ENCODE results near the gene ADCY1.

GRCh38 chr7:45576249-45576929, 2.2 kb downstream of the ADCY1 start:
- TF ChIP-seq CTCF (IDR thresholded peaks at IDR 0.05) (no peak), POLR2A (IDR thresholded peaks at IDR 0.05) (no peak)

Data from uterus (tissue), 2 donors.